Measurements from ENCODE around the gene TCFL5.

TCFL5 gene

GRCh38 chr20:62839261-62839660 lies 22.4 kb downstream of the TCFL5 start:
- H3K27me3 ChIP-seq (ENCODE audit: insufficient read depth, low read length, poor library complexity) = no peaks in the 10 kb centered on the region
- H3K27ac ChIP-seq (ENCODE audit: low read length) = no peak overlapping the region
- no peak overlapping the region for H3K4me2 ChIP-seq (ENCODE audit: insufficient read depth, low read length)
- no peak for ATAC-seq (ENCODE audit: insufficient read depth, low read depth)
- H2AFZ ChIP-seq (ENCODE audit: low read depth, low read length) = no peak overlapping the region
- TF ChIP-seq CTCF (IDR thresholded peaks at IDR 0.05; ENCODE audit: borderline replicate concordance, extremely low read depth, low read length, poor library complexity, severe bottlenecking) (no peak), EZH2 (IDR thresholded peaks at IDR 0.05; ENCODE audit: borderline replicate concordance, low read depth, low read length, severe bottlenecking) (no peak)
- no peak overlapping the region for H3K9ac ChIP-seq (ENCODE audit: low read depth, low read length)
- H3K4me3 ChIP-seq (ENCODE audit: low read depth in 1 of 2, low read length in 2 of 2) = no peak overlapping the region
- no peaks in the 10 kb centered on the region for H3K4me1 ChIP-seq (ENCODE audit: insufficient read depth, low read length)
- DNase-seq = no peak
- H3K79me2 ChIP-seq (ENCODE audit: insufficient read depth, low read length) = no peaks in the 10 kb centered on the region
- H3K9me3 ChIP-seq (ENCODE audit: insufficient read depth, low read length, severe bottlenecking) = no peaks in the 10 kb centered on the region
- peaks cover 7% of the 10 kb centered on the region; the same call in 1 of the 2 replicates for H3K36me3 ChIP-seq (ENCODE audit: insufficient read depth, low read length)
- H4K20me1 ChIP-seq (ENCODE audit: insufficient read depth, low read length) = no peaks in the 10 kb centered on the region

GRCh38 chr20:62838128-62838891 lies 23.3 kb downstream of the TCFL5 start:
- Histone ChIP-seq H3K4me3 (ENCODE audit: low read depth in 1 of 2, low read length in 2 of 2) (no peak overlapping the region), H3K27me3 (ENCODE audit: insufficient read depth, low read length, poor library complexity) (no peaks in the 10 kb centered on the region), H2AFZ (ENCODE audit: low read depth, low read length) (no peak overlapping the region), H3K27ac (ENCODE audit: low read length) (no peak overlapping the region), H3K79me2 (ENCODE audit: insufficient read depth, low read length) (no peaks in the 10 kb centered on the region), H3K4me2 (ENCODE audit: insufficient read depth, low read length) (no peak overlapping the region), H3K36me3 (ENCODE audit: insufficient read depth, low read length) (no peaks in the 10 kb centered on the region; the same call in 1 of the 2 replicates), H3K9ac (ENCODE audit: low read depth, low read length) (no peak overlapping the region), H4K20me1 (ENCODE audit: insufficient read depth, low read length) (no peaks in the 10 kb centered on the region), H3K4me1 (ENCODE audit: insufficient read depth, low read length) (no peaks in the 10 kb centered on the region), H3K9me3 (ENCODE audit: insufficient read depth, low read length, severe bottlenecking) (no peaks in the 10 kb centered on the region)
- DNase-seq (no peak), ATAC-seq (ENCODE audit: insufficient read depth, low read depth) (no peak)
- no peak for TF ChIP-seq CTCF (IDR thresholded peaks at IDR 0.05; ENCODE audit: borderline replicate concordance, extremely low read depth, low read length, poor library complexity, severe bottlenecking)
- no peak for TF ChIP-seq EZH2 (IDR thresholded peaks at IDR 0.05; ENCODE audit: borderline replicate concordance, low read depth, low read length, severe bottlenecking)

GRCh38 chr20:62837790-62838127 lies 23.9 kb downstream of the TCFL5 start:
- DNase-seq = no peak
- H3K4me2 ChIP-seq (ENCODE audit: insufficient read depth, low read length) = no peak overlapping the region
- H3K9ac ChIP-seq (ENCODE audit: low read depth, low read length) = no peak overlapping the region
- H3K4me1 ChIP-seq (ENCODE audit: insufficient read depth, low read length) = 0 out of 2 replicates have a peak, but pooled peaks cover 3% of the 10 kb centered on the region
- H3K9me3 ChIP-seq (ENCODE audit: insufficient read depth, low read length, severe bottlenecking) = no peaks in the 10 kb centered on the region
- no peak overlapping the region for H3K4me3 ChIP-seq (ENCODE audit: low read depth in 1 of 2, low read length in 2 of 2)
- no peaks in the 10 kb centered on the region; the same call in 1 of the 2 replicates for H3K36me3 ChIP-seq (ENCODE audit: insufficient read depth, low read length)
- ATAC-seq (ENCODE audit: insufficient read depth, low read depth) = no peak
- no peaks in the 10 kb centered on the region for H3K27me3 ChIP-seq (ENCODE audit: insufficient read depth, low read length, poor library complexity)
- no peak overlapping the region for H2AFZ ChIP-seq (ENCODE audit: low read depth, low read length)
- no peak overlapping the region for H3K27ac ChIP-seq (ENCODE audit: low read length)
- H3K79me2 ChIP-seq (ENCODE audit: insufficient read depth, low read length) = no peaks in the 10 kb centered on the region
- TF ChIP-seq CTCF (IDR thresholded peaks at IDR 0.05; ENCODE audit: borderline replicate concordance, extremely low read depth, low read length, poor library complexity, severe bottlenecking) (no peak), EZH2 (IDR thresholded peaks at IDR 0.05; ENCODE audit: borderline replicate concordance, low read depth, low read length, severe bottlenecking) (no peak)
- no peaks in the 10 kb centered on the region for H4K20me1 ChIP-seq (ENCODE audit: insufficient read depth, low read length)

All from DND-41 (cell line).